Measurements from ENCODE around the gene IFNA5. TPM values are rescaled to one million over a fixed set of nuclear protein-coding genes. Genes with fewer than 3 reads are reported as not detected.

IFNA5 gene
- total and polyA plus RNA-seq, 9 donors: not detected

GRCh38 chr9:21324047-21324446 lies 18.9 kb upstream of the IFNA5 start:
- H3K27ac ChIP-seq (ENCODE audit: low read length): no peak overlapping the region
- no peak for DNase-seq
- no CpG with 5 or more reads among the region's 4 CpGs for WGBS (ENCODE audit: insufficient coverage)

GRCh38 chr9:21322911-21323461 lies 17.9 kb upstream of the IFNA5 start:
- Histone ChIP-seq H3K4me1 (ENCODE audit: control insufficient read depth, insufficient read depth, low read length) (no peaks in the 10 kb centered on the region), H3K27me3 (ENCODE audit: control insufficient read depth, insufficient read depth, low read length) (no peaks in the 10 kb centered on the region), H3K9me3 (replicated peaks; ENCODE audit: control insufficient read depth, low read depth, low read length) (no peaks in the 10 kb centered on the region), H3K27ac (ENCODE audit: low read length) (no peak overlapping the region), H3K4me3 (ENCODE audit: low read length) (no peak overlapping the region), H3K36me3 (ENCODE audit: control insufficient read depth, insufficient read depth, low read length) (peaks cover 12% of the 10 kb centered on the region)
- 75% methylated on average over 5 of the region's 5 CpGs for WGBS (ENCODE audit: insufficient coverage)
- DNase-seq: no peak

More at GRCh38 chr9:21324047-21324446, 18.9 kb upstream of the IFNA5 start:
- Histone ChIP-seq H3K4me1 (ENCODE audit: control insufficient read depth, insufficient read depth, low read length) (no peaks in the 10 kb centered on the region), H3K27me3 (ENCODE audit: control insufficient read depth, insufficient read depth, low read length) (no peaks in the 10 kb centered on the region), H3K9me3 (replicated peaks; ENCODE audit: control insufficient read depth, low read depth, low read length) (no peaks in the 10 kb centered on the region), H3K36me3 (ENCODE audit: control insufficient read depth, insufficient read depth, low read length) (peaks cover 12% of the 10 kb centered on the region), H3K4me3 (ENCODE audit: low read length) (no peak overlapping the region)

GRCh38 chr9:21320465-21320864 lies 15.4 kb upstream of the IFNA5 start:
- WGBS (ENCODE audit: insufficient coverage): no CpG with 5 or more reads among the region's 2 CpGs
- H3K4me3 ChIP-seq (ENCODE audit: low read length): no peak overlapping the region
- DNase-seq: no peak
- no peak overlapping the region for H3K27ac ChIP-seq (ENCODE audit: low read length)
- no peaks in the 10 kb centered on the region for H3K27me3 ChIP-seq (ENCODE audit: control insufficient read depth, insufficient read depth, low read length)
- no peaks in the 10 kb centered on the region for H3K4me1 ChIP-seq (ENCODE audit: control insufficient read depth, insufficient read depth, low read length)
- H3K36me3 ChIP-seq (ENCODE audit: control insufficient read depth, insufficient read depth, low read length): peaks cover 12% of the 10 kb centered on the region
- no peaks in the 10 kb centered on the region for H3K9me3 ChIP-seq (replicated peaks; ENCODE audit: control insufficient read depth, low read depth, low read length)

- Histone ChIP-seq H3K27ac (ENCODE audit: low read length) (no peak overlapping the region), H3K4me1 (ENCODE audit: control insufficient read depth, insufficient read depth, low read length) (no peaks in the 10 kb centered on the region), H3K4me3 (ENCODE audit: low read length) (no peak overlapping the region), H3K36me3 (ENCODE audit: control insufficient read depth, insufficient read depth, low read length) (peaks cover 8% of the 10 kb centered on the region), H3K27me3 (ENCODE audit: control insufficient read depth, insufficient read depth, low read length) (no peaks in the 10 kb centered on the region), H3K9me3 (replicated peaks; ENCODE audit: control insufficient read depth, low read depth, low read length) (no peaks in the 10 kb centered on the region)
- DNase-seq: peak; percentile 69
- 57% methylated on average over 1 of the region's 7 CpGs for WGBS (ENCODE audit: insufficient coverage)
Observed at GRCh38 chr9:21317956-21318923, 13.1 kb upstream of the IFNA5 start.

- no peak overlapping the region for H3K27ac ChIP-seq (ENCODE audit: low read length)
- H3K4me1 ChIP-seq (ENCODE audit: control insufficient read depth, insufficient read depth, low read length): no peaks in the 10 kb centered on the region
- H3K9me3 ChIP-seq (replicated peaks; ENCODE audit: control insufficient read depth, low read depth, low read length): no peaks in the 10 kb centered on the region
- no peaks in the 10 kb centered on the region for H3K27me3 ChIP-seq (ENCODE audit: control insufficient read depth, insufficient read depth, low read length)
- DNase-seq: no peak
- peaks cover 5% of the 10 kb centered on the region for H3K36me3 ChIP-seq (ENCODE audit: control insufficient read depth, insufficient read depth, low read length)
- no peak overlapping the region for H3K4me3 ChIP-seq (ENCODE audit: low read length)
- WGBS (ENCODE audit: insufficient coverage): 45% methylated on average over 2 of the region's 3 CpGs
Observed at GRCh38 chr9:21316860-21317259, 11.7 kb upstream of the IFNA5 start.

- Histone ChIP-seq H3K36me3 (ENCODE audit: control insufficient read depth, insufficient read depth, low read length) (peaks cover 1% of the 10 kb centered on the region), H3K4me1 (ENCODE audit: control insufficient read depth, insufficient read depth, low read length) (no peaks in the 10 kb centered on the region), H3K27ac (ENCODE audit: low read length) (no peak overlapping the region), H3K9me3 (replicated peaks; ENCODE audit: control insufficient read depth, low read depth, low read length) (no peaks in the 10 kb centered on the region), H3K27me3 (ENCODE audit: control insufficient read depth, insufficient read depth, low read length) (no peaks in the 10 kb centered on the region), H3K4me3 (ENCODE audit: low read length) (no peak overlapping the region)
- WGBS (ENCODE audit: insufficient coverage): 20% methylated on average over 4 of the region's 8 CpGs
- DNase-seq: no peak
Observed at GRCh38 chr9:21316032-21316842, 11.1 kb upstream of the IFNA5 start.

- no peak for DNase-seq
- no CpG with 5 or more reads among the region's 2 CpGs for WGBS (ENCODE audit: insufficient coverage)
- Histone ChIP-seq H3K9me3 (replicated peaks; ENCODE audit: control insufficient read depth, low read depth, low read length) (no peaks in the 10 kb centered on the region), H3K4me3 (ENCODE audit: low read length) (no peak overlapping the region), H3K27me3 (ENCODE audit: control insufficient read depth, insufficient read depth, low read length) (no peaks in the 10 kb centered on the region), H3K27ac (ENCODE audit: low read length) (no peak overlapping the region), H3K4me1 (ENCODE audit: control insufficient read depth, insufficient read depth, low read length) (no peaks in the 10 kb centered on the region), H3K36me3 (ENCODE audit: control insufficient read depth, insufficient read depth, low read length) (no peaks in the 10 kb centered on the region)
Observed at GRCh38 chr9:21314152-21314551, 9.0 kb upstream of the IFNA5 start.

GRCh38 chr9:21311889-21312288 lies 6.8 kb upstream of the IFNA5 start:
- Histone ChIP-seq H3K36me3 (ENCODE audit: control insufficient read depth, insufficient read depth, low read length) (no peaks in the 10 kb centered on the region), H3K4me1 (ENCODE audit: control insufficient read depth, insufficient read depth, low read length) (no peaks in the 10 kb centered on the region)

GRCh38 chr9:21295992-21296391 lies 9.1 kb downstream of the IFNA5 start:
- Histone ChIP-seq H3K27me3 (ENCODE audit: control insufficient read depth, insufficient read depth, low read length) (no peaks in the 10 kb centered on the region), H3K4me1 (ENCODE audit: control insufficient read depth, insufficient read depth, low read length) (no peaks in the 10 kb centered on the region), H3K4me3 (ENCODE audit: low read length) (no peak overlapping the region), H3K27ac (ENCODE audit: low read length) (no peak overlapping the region), H3K36me3 (ENCODE audit: control insufficient read depth, insufficient read depth, low read length) (no peaks in the 10 kb centered on the region), H3K9me3 (replicated peaks; ENCODE audit: control insufficient read depth, low read depth, low read length) (no peaks in the 10 kb centered on the region)
- WGBS (ENCODE audit: insufficient coverage): 67% methylated on average over 1 of the region's 1 CpG
- DNase-seq: no peak

More at GRCh38 chr9:21311889-21312288, 6.8 kb upstream of the IFNA5 start:
- H3K27me3 ChIP-seq (ENCODE audit: control insufficient read depth, insufficient read depth, low read length): no peaks in the 10 kb centered on the region
- no peak overlapping the region for H3K4me3 ChIP-seq (ENCODE audit: low read length)
- WGBS (ENCODE audit: insufficient coverage): no CpG with 5 or more reads among the region's 1 CpG
- no peak overlapping the region for H3K27ac ChIP-seq (ENCODE audit: low read length)
- no peaks in the 10 kb centered on the region for H3K9me3 ChIP-seq (replicated peaks; ENCODE audit: control insufficient read depth, low read depth, low read length)
- DNase-seq: no peak
